T-helper 9 cell (primary cell): ENCODE data around the gene CTIF.
A peak's percentile ranks its signal among the peaks of the same experiment; 100 is the strongest.
"Not testable (repeated sequence)": the region's sequence is repeated elsewhere in the genome, so short reads cannot be mapped to it uniquely, and the experiment has no call there.

Experiments
- DNase-seq: peaks from one replicate; pipeline ENCODE4 v3.0.0-alpha.2; 2020

The CTIF gene

DNA sequence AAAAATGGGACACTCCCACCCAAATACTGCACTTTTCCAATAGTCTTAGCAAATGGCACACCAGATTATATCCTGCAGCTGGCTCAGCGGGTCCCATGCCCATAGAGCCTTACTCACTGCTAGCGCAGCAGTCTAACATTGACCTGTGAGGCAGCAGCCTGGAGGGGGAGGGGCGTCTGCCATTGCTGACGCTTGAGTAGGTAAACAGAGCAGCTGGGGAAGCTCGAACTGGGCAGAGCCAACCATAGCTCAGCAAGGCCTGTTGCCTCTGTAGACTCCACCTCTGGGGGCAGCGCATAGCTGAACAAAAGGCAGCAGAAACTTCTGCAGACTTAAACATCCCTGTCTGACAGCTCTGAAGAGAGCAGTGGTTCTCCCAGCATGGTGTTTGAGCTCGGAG lies 110.4 kb downstream of the CTIF start:
- no peak for DNase-seq

DNA sequence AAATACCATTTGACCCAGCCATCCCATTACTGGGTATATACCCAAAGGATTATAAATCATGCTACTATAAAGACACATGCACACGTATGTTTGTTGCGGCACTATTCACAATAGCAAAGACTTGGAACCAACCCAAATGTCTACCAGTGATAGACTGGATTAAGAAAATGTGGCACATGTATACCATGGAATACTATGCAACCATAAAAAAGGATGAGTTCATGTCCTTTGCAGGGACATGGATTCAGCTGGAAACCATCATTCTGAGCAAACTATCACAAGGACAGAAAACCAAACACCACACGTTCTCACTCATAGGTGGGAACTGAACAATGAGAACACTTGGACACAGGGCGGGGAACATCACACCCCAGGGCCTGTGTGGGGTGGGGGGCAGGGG lies 115.8 kb downstream of the CTIF start:
- DNase-seq, result not testable (repeated sequence)

DNA sequence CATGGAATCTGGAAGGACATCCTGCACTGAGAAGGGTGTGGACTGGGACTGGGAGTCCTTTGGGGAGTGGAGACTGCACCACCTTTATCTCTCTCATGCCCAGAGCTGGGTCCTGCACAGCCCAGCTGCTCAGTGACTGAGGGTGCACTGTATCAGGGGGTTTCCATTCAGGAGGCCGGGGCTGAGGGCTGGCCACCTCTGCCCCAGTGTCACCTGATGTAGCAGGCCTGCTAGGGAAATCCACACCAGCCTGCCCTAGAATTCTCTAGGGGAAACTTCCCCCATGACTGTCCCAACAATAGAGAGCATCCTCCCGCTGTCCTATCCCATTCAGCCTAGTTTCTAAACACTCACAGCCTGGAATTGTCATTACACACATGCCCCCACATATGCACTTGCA lies 116.7 kb downstream of the CTIF start:
- DNase-seq, result no peak

GRCh38 chr18:48656176-48656575 lies 117.3 kb downstream of the CTIF start:
- DNase-seq, result no peak

DNA sequence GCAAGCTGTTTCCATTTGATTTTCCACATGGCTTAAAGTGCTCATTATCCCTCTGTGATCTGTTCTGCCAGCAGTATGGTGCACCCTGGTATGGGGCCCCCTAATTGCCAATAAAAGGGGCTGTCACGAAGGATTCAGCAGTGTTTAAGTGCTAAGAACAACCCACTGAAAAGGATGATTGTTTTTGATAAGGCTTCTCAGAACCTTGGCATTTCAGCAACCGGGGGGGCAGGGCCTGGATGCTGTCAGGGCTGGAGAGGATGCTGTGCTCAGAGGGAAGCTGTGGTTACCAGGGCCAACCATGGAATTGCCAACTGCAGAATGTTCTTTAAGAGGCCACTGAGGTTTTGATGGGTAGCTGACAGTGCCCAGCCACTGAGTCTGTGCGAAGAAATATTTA lies 117.8 kb downstream of the CTIF start:
- DNase-seq, result no peak

DNA sequence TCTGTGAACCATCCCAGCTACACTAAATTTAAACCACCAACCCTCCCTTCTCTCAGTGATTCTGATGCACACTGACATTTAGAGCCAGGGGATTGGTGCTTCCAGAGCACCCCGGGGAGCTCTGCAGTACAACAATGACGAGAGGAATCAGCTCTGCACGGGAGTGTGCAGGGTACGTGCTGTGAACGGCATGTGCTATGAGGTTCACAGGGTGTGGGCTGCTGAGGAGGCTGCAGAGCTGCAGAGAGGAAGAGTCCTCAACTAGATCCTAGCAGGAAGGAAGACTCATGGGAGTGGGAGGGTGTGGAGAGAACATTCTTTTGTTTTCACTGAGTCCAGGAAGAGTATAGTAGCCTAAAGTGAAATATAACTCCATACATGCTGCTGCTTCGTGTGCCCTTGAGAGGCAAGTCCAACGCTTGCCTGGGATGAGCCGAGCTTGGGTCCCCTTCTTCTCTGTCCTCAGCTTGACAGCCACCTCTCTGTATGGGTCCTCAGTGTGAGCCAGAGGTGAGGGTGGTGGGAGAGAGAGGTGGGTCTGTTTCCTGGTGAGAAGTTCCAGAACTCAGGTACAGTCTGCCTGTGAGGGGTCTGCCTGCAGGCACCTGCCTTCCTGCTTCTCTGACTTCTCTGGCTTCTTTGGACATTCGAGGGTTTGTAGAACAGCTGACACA lies 118.8 kb downstream of the CTIF start:
- DNase-seq, result no peak

DNA sequence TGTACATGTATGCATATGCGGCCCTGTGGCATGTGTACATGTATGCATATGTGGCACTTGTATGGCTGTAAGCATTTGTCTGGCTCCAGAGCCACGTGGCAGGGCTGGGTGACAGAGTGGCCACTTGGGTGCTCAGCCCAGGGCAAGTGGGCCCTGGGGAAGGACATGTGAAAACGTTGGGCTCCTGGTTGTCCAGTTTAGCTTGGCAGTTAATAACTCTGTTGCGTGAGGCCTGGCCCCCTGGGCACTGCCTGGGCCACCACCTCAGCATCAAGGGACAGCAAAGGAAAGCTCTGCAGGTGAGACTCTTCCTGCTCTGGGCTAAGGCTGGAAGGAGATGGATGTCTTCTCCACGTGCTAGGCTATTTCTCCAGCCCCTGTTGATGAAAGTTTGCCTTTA lies 119.9 kb downstream of the CTIF start:
- DNase-seq, result no peak

GRCh38 chr18:48659188-48660009 lies 120.6 kb downstream of the CTIF start:
- no peak for DNase-seq

DNA sequence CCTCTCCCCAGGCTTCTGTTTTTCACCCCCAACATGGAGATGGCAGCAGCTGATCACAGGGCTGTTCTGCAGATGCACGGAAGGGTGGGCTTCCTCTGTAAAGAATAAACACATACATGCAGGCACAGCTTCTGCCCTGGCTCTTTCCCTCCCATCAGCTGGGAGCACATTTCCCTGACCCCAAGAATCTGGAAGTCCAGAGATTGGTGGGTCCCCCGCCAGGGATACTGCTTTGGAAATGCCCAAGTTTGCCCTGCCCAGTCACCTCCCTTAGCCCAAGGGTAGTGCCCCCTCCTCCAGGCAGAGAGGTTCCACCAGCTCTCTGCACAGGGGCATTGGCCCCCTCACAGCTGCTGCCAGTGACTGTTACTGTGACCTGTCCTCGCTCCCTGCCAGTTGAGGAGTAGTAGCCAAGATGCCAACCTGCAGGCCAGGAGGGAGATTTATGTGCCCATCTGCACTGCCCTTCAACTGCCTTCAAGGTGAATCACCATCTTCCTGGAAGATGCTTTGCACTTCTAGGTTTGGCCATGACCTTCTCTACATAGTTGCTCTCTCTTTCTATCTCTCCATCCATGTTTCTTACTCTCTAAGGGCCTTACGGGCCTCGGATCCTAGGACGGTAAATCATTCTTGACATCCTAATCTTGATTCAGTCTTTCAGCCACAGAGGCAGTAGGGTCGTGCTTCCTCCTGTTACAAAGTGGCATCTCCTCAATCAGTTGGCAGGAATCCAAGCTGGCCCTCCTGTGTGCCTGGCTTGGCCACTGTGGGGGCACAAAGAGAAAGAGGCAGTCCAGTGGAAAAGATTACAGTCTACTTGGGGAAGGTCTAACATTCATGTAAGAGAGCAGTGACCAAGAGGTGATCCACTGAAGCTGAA lies 121.8 kb downstream of the CTIF start:
- DNase-seq, result no peak

- no peak for DNase-seq
These were observed 122.6 kb downstream of the CTIF start for GRCh38 chr18:48661421-48661820.

DNA sequence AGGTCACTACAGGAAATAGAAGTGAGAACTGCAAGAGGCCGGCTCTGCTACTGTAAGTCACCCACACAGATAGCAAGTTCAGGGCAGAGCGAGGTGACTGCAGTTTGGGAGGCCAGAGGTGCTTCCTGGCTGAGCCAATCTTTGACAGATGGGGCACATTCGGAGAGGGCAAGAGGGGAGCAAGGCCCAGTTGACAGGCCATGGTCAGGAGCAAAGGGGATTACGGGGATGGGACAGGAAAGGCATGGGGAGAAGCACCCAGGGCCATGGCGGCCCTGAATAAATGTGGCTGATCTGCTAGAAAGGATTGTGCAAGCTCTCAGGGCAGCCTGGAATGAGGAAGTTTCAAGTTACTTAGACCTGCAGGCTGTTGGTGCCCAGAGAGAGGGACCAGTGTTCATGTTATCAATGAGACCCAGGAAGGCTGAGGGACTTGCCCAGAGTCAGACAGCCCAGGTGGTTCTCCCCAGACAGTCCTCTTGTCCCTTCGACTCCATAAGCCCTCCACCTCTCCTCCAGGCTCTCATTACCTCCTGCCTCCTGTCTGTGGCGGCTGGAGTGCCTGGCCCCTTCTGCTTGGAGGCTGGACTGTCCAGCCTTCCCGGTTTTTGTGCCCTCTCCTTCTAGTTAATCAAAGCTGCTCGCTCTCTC lies 123.3 kb downstream of the CTIF start:
- no peak for DNase-seq

GRCh38 chr18:48663096-48663930 lies 124.5 kb downstream of the CTIF start:
- no peak for DNase-seq

- peak; percentile 56 for DNase-seq
These were observed 125.4 kb downstream of the CTIF start for GRCh38 chr18:48663931-48664847.

DNA sequence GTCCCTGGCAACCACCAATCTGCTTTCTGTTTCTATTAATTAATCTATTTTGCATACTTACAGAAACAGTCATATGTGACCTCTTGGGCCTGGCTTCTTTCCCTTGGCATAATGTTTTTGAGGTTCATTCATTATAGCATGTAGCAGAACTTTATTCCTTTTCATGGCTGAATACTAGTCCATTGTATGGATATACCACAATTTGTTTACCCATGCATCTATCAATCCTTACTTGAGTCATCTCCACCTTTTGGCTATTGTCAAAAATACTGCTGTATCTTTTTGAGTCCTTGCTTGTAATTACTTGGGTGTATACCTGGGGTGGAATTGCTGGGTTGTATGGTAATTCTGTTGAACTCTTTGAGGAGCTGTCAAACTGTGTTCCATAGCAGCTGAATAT lies 126.8 kb downstream of the CTIF start:
- DNase-seq, result no peak

- no peak for DNase-seq
These were observed 127.8 kb downstream of the CTIF start for GRCh38 chr18:48666613-48667012.

DNA sequence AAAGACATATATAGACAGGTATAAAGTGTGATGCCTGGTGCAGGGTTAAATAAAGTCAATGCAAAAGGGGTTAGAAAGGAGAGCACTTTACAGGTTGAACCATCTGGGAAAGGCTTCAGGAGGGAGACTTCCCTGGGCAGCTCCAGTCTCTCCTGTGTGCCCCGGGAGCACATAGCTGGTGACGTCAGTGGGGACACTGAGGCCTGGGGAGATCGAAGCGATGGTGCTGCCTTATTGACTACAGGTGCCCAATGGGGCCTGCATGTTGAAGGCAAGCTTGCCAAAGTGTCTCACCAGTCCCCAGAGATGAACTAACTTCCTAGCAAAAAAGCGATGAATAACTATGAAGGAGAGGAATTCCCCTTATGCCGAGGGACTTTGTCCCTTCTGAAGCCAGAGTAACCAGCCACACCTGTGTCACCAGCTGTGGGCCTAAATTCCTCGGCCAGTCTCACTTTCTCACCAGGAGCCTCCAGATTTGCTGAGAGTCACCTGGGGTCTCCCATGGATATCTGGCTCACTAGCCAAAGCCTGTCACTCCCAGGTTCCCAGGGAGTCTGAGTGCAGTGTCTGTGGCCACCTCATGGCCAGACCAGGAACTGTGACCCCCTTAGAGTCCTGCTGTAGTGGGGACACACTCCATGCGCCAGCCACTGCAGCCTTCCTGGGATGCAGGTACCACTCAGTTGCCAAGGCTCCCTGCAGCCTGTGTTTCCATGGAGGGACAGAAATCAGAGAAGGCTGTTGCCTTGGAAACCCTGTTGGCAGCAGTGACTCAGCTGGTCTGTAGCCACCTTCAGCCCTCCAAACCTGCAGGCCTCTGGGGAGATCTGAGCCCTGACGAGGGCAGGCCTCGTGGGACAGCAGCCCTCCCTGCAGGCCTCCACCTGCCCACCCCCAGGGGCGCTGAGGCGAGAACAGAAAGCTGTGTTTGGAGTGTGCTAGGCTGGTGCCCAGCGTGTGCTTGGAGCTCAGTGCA lies 128.7 kb downstream of the CTIF start:
- DNase-seq, result no peak

- no peak for DNase-seq
These were observed 129.8 kb downstream of the CTIF start for GRCh38 chr18:48668466-48669179.

- DNase-seq, result no peak
These were observed 130.4 kb downstream of the CTIF start for GRCh38 chr18:48669180-48669675.
